ENCODE results near the gene HACL1. TPM values are rescaled to one million over a fixed set of nuclear protein-coding genes. Genes with fewer than 3 reads are reported as not detected.
"Not testable (repeated sequence)": the region's sequence is repeated elsewhere in the genome, so short reads cannot be mapped to it uniquely, and the experiment has no call there.

Gene HACL1
- total and polyA plus RNA-seq, 2 experiments from 2014 or later: 21.6 to 23.0 TPM

GRCh38 chr3:15628967-15629366 lies 27.6 kb upstream of the HACL1 start:
- Histone ChIP-seq H3K4me1 (ENCODE audit: insufficient read depth) (peaks cover 13% of the 10 kb centered on the region), H2AFZ (no peak overlapping the region), H3K36me3 (replicated peaks; ENCODE audit: insufficient read depth, low read depth) (no peaks in the 10 kb centered on the region), H3K27me3 (no peaks in the 10 kb centered on the region), H3K79me2 (peaks cover 5% of the 10 kb centered on the region), H3K27ac (no peak overlapping the region), H3K9me2 (replicated peaks; ENCODE audit: insufficient read depth) (no peaks in the 10 kb centered on the region), H3K9me3 (ENCODE audit: low read depth) (no peaks in the 10 kb centered on the region), H3K4me3 (no peak overlapping the region), H4K20me1 (ENCODE audit: insufficient read depth, poor library complexity, severe bottlenecking) (no peaks in the 10 kb centered on the region), H3K4me2 (no peak overlapping the region)
- no peak for TF ChIP-seq EZH2phosphoT487 (IDR thresholded peaks at IDR 0.05; ENCODE audit: low read depth, severe bottlenecking, unreplicated experiment)
- TF ChIP-seq, protein P1, sequence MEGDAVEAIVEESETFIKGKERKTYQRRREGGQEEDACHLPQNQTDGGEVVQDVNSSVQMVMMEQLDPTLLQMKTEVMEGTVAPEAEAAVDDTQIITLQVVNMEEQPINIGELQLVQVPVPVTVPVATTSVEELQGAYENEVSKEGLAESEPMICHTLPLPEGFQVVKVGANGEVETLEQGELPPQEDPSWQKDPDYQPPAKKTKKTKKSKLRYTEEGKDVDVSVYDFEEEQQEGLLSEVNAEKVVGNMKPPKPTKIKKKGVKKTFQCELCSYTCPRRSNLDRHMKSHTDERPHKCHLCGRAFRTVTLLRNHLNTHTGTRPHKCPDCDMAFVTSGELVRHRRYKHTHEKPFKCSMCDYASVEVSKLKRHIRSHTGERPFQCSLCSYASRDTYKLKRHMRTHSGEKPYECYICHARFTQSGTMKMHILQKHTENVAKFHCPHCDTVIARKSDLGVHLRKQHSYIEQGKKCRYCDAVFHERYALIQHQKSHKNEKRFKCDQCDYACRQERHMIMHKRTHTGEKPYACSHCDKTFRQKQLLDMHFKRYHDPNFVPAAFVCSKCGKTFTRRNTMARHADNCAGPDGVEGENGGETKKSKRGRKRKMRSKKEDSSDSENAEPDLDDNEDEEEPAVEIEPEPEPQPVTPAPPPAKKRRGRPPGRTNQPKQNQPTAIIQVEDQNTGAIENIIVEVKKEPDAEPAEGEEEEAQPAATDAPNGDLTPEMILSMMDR (IDR thresholded peaks at IDR 0.05; ENCODE audit: poor library complexity): no peak
- no peak for TF ChIP-seq EZH2 (IDR thresholded peaks at IDR 0.05; ENCODE audit: borderline replicate concordance)
- no peak for DNase-seq (ENCODE audit: low spot score)

GRCh38 chr3:15623535-15624440 lies 22.4 kb upstream of the HACL1 start:
- Histone ChIP-seq H3K9me2 (replicated peaks; ENCODE audit: insufficient read depth) (peaks cover 2% of the 10 kb centered on the region), H2AFZ (no peak overlapping the region), H3K4me3 (no peak overlapping the region), H3K4me1 (ENCODE audit: insufficient read depth) (no peaks in the 10 kb centered on the region), H3K27ac (no peak overlapping the region), H3K79me2 (peaks cover 9% of the 10 kb centered on the region), H4K20me1 (ENCODE audit: insufficient read depth, poor library complexity, severe bottlenecking) (no peaks in the 10 kb centered on the region), H3K4me2 (no peak overlapping the region), H3K36me3 (replicated peaks; ENCODE audit: insufficient read depth, low read depth) (no peaks in the 10 kb centered on the region), H3K9me3 (ENCODE audit: low read depth) (peaks cover 10% of the 10 kb centered on the region), H3K27me3 (no peaks in the 10 kb centered on the region)
- no peak for DNase-seq (ENCODE audit: low spot score)
- WGBS (ENCODE audit: low lambda C conversion rate, missing lambda C conversion rate): 68% methylated on average over 4 of the region's 4 CpGs
- TF ChIP-seq EZH2phosphoT487 (IDR thresholded peaks at IDR 0.05; ENCODE audit: low read depth, severe bottlenecking, unreplicated experiment): no peak
- TF ChIP-seq EZH2 (IDR thresholded peaks at IDR 0.05; ENCODE audit: borderline replicate concordance): no peak
- TF ChIP-seq, protein P1 (IDR thresholded peaks at IDR 0.05; ENCODE audit: poor library complexity): no peak

DNA sequence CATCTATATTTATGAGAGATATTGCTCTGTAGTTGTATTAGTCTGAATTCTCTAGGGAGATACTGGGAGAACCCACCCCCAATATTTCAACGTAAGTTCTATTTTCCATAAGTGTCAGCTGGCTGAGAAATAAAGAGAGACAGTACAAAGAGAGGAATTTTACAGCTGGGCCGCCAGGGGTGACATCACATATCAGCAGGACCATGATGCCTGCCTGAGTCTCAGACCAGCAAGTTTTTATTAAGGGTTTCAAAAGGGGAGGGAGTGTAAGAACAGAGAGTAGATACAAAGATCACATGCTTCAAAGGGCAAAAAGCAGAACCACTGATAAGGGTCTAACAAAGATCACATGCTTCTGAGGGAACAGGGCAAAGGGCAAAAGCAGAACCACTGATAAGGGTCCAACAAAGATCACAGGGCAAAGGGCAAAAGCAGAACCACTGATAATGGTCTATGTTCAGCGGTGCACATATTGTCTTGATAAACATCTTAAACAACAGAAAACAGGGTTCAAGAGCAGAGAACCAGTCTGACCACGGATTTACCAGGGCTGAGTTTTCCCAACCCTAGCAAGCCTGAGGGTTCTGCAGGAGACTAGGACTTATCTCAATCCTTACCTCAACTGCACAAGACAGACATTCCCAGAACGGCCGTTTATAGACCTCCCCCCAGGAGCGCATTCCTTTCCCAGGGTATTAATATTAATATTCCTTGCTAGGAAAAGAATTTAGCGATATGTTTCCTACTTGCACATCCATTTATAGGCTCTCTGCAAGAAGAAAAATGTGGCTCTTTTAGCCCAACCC lies 18.5 kb upstream of the HACL1 start:
- not testable (repeated sequence) for DNase-seq (ENCODE audit: low spot score); H4K20me1 ChIP-seq (ENCODE audit: insufficient read depth, poor library complexity, severe bottlenecking); H3K4me2 ChIP-seq; H3K9me2 ChIP-seq (replicated peaks; ENCODE audit: insufficient read depth); H3K4me1 ChIP-seq (ENCODE audit: insufficient read depth); H3K4me3 ChIP-seq; H2AFZ ChIP-seq; H3K36me3 ChIP-seq (replicated peaks; ENCODE audit: insufficient read depth, low read depth); H3K27me3 ChIP-seq
- peak overlapping the region; percentile 46 for H3K27ac ChIP-seq
- peaks cover 10% of the 10 kb centered on the region for H3K79me2 ChIP-seq
- 79% methylated on average over 8 of the region's 8 CpGs for WGBS (ENCODE audit: low lambda C conversion rate, missing lambda C conversion rate)
- peaks cover 12% of the 10 kb centered on the region for H3K9me3 ChIP-seq (ENCODE audit: low read depth)

- Histone ChIP-seq H3K4me3 (no peak overlapping the region), H3K9me2 (replicated peaks; ENCODE audit: insufficient read depth) (peaks cover 3% of the 10 kb centered on the region), H3K27ac (no peak overlapping the region), H2AFZ (no peak overlapping the region), H3K79me2 (peaks cover 10% of the 10 kb centered on the region), H4K20me1 (ENCODE audit: insufficient read depth, poor library complexity, severe bottlenecking) (no peaks in the 10 kb centered on the region), H3K4me1 (ENCODE audit: insufficient read depth) (no peaks in the 10 kb centered on the region), H3K9me3 (ENCODE audit: low read depth) (peaks cover 12% of the 10 kb centered on the region), H3K36me3 (replicated peaks; ENCODE audit: insufficient read depth, low read depth) (no peaks in the 10 kb centered on the region), H3K27me3 (no peaks in the 10 kb centered on the region), H3K4me2 (no peak overlapping the region)
- 92% methylated on average over 6 of the region's 6 CpGs for WGBS (ENCODE audit: low lambda C conversion rate, missing lambda C conversion rate)
- TF ChIP-seq EZH2phosphoT487 (IDR thresholded peaks at IDR 0.05; ENCODE audit: low read depth, severe bottlenecking, unreplicated experiment): no peak
- TF ChIP-seq, protein P1 (IDR thresholded peaks at IDR 0.05; ENCODE audit: poor library complexity): no peak
- no peak for TF ChIP-seq EZH2 (IDR thresholded peaks at IDR 0.05; ENCODE audit: borderline replicate concordance)
- no peak for DNase-seq (ENCODE audit: low spot score)
These were observed 14.7 kb upstream of the HACL1 start for GRCh38 chr3:15616053-15616452.

Measured in hepatocyte (in vitro differentiated cells).